PC-3 (cell line): ENCODE data around the gene ADAM17. TPM values are rescaled to one million over a fixed set of nuclear protein-coding genes. Genes with fewer than 3 reads are reported as not detected.

Experiments
- ATAC-seq: fragments of 200-7000 bp; cut with Tn5 transposase; 2 replicates; pipeline ENCODE4 v1.9.1; 2020; ENCODE audit warnings: mild to moderate bottlenecking, moderate library complexity
- BruUV-seq: library from RNA; stranded (reverse); fragments of 400-500 nt; replicated peaks from 2 replicates; lab custom pipeline; 2021; lab: Mats Ljungman, UMichigan
- CTCF ChIA-PET: fragments of 300-600 bp; sonication (Branson Sonifier 250); formaldehyde crosslinking; loops from one replicate; lab custom pipeline; 2022; ENCODE audit warnings: antibody characterized with exemption; lab: Charles Lee
- POLR2A ChIA-PET: fragments of 300-600 bp; sonication (Branson Sonifier 250); formaldehyde crosslinking; loops from one replicate; lab custom pipeline; 2022; ENCODE audit warnings: antibody characterized with exemption; ENCODE audit not compliant: unreplicated experiment; lab: Charles Lee
- DNase-seq: peaks from one replicate; pipeline ENCODE4 v3.0.0-alpha.2; 2015
- H2AFZ ChIP-seq: fragments of 300-600 bp; sonication (generic); 2 replicates; pipeline ENCODE4 v1.6.0; 2016; ENCODE audit warnings: antibody characterized with exemption, low read length
- H3F3A ChIP-seq: fragments of 300-600 bp; sonication (generic); one replicate; pipeline ENCODE4 v1.6.0; 2017; ENCODE audit warnings: antibody characterized with exemption, low read length, control low read depth, mild to moderate bottlenecking; ENCODE audit not compliant: unreplicated experiment
- H3K27ac ChIP-seq: fragments of 300-600 bp; sonication (generic); 2 replicates; pipeline ENCODE4 v1.5.1; 2016; ENCODE audit warnings: mild to moderate bottlenecking, low read length
- H3K27me3 ChIP-seq: fragments of 300-600 bp; sonication (generic); 2 replicates; pipeline ENCODE4 v1.6.1; 2016; ENCODE audit warnings: low read length, mixed read lengths
- H3K36me3 ChIP-seq: fragments of 300-600 bp; sonication (generic); 2 replicates; pipeline ENCODE4 v1.6.1; 2016; ENCODE audit warnings: low read depth, mixed run types, low read length, mixed read lengths
- H3K4me1 ChIP-seq: fragments of 300-600 bp; sonication (generic); 2 replicates; pipeline ENCODE4 v1.5.1; 2016; ENCODE audit warnings: low read length; ENCODE audit not compliant: insufficient read depth
- H3K4me2 ChIP-seq: fragments of 300-600 bp; sonication (generic); 2 replicates; pipeline ENCODE4 v1.6.0; 2016; ENCODE audit warnings: low read length
- H3K4me3 ChIP-seq: fragments of 300-600 bp; sonication (generic); 2 replicates; pipeline ENCODE4 v1.5.1; 2016; ENCODE audit warnings: mild to moderate bottlenecking, low read length, mixed read lengths
- H3K79me2 ChIP-seq: fragments of 300-600 bp; sonication (generic); 2 replicates; pipeline ENCODE4 v1.6.1; 2017; ENCODE audit warnings: low read length, mixed read lengths
- H3K9ac ChIP-seq: fragments of 300-600 bp; sonication (generic); 2 replicates; pipeline ENCODE4 v1.6.0; 2016; ENCODE audit warnings: mild to moderate bottlenecking, low read length
- H3K9me2 ChIP-seq: fragments of 300-600 bp; sonication (generic); replicated peaks from 2 replicates; pipeline ENCODE4 v1.6.1; 2016; ENCODE audit warnings: mixed run types, low read length, mixed read lengths
- H3K9me3 ChIP-seq: fragments of 300-600 bp; sonication (generic); 2 replicates; pipeline ENCODE4 v1.6.1; 2016; ENCODE audit warnings: low read length, mixed read lengths
- H4K20me1 ChIP-seq: fragments of 300-600 bp; sonication (generic); 2 replicates; pipeline ENCODE4 v1.6.1; 2016; ENCODE audit warnings: low read length, mixed read lengths
- EZH2 ChIP-seq: fragments of 300-600 bp; sonication (generic); IDR thresholded peaks from one replicate; pipeline ENCODE4 v1.6.1; 2017; ENCODE audit warnings: antibody characterized with exemption, mild to moderate bottlenecking, low read length; ENCODE audit not compliant: unreplicated experiment
- EZH2phosphoT487 ChIP-seq: fragments of 300-600 bp; sonication (generic); IDR thresholded peaks from 2 replicates; pipeline ENCODE4 v1.6.1; 2018; ENCODE audit warnings: mild to moderate bottlenecking, antibody characterized with exemption, low read length, borderline replicate concordance
- intact Hi-C: fragments of 100-400 bp; cut with micrococcal nuclease; formaldehyde crosslinking; loops from 2 replicates; pipeline ENCODE4 v1.9.0; 2023
- total RNA-seq: library from RNA; depleted of rRNA; stranded (reverse); fragments of >200 nt; gene quantifications from 2 replicates; pipeline ENCODE4 v1.2.3, GENCODE V29; 2014
- TF ChIP-seq, protein P1 (sequence below): fragments of 300-600 bp; sonication (generic); conservative IDR thresholded peaks from 2 replicates; pipeline ENCODE4 v1.5.1; 2017; ENCODE audit warnings: antibody characterized with exemption, low read depth, mild to moderate bottlenecking, low read length

Gene ADAM17
- total RNA-seq, 1 experiment from 2014 or later = 23.0 TPM

DNA sequence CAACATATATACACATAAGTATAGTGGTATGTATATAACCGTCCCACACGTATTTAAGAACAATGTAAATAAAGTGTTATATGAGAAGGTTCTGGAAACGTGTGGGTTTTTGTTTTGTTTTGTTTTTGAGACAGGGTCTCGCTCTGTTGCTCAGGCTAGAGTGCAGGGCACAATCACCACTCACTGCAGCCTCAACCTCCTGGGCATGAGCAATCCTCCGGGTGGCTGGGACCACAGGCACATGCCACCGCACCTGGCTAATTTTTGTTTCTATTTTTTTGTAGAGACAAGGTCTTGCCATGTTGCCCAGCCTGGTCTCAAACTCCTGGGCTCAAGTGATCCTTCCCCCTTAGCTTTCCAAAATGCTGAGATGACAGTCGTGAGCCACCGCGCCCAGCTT, 6.2 kb downstream of the ADAM17 start:
- DNase-seq = no peak
- Histone ChIP-seq H3K79me2 (peaks cover 99% of the 10 kb centered on the region), H3K9ac (no peak overlapping the region), H3F3A (no peaks in the 10 kb centered on the region), H3K9me2 (no peaks in the 10 kb centered on the region), H3K4me3 (no peak overlapping the region), H2AFZ (no peak overlapping the region), H3K36me3 (no peaks in the 10 kb centered on the region), H3K4me2 (no peak overlapping the region), H3K4me1 (peaks cover 25% of the 10 kb centered on the region), H4K20me1 (peaks cover 29% of the 10 kb centered on the region), H3K27me3 (no peaks in the 10 kb centered on the region), H3K27ac (no peak overlapping the region), H3K9me3 (no peaks in the 10 kb centered on the region)
- intact Hi-C loops = no loop called here
- ChIA-PET CTCF (no interaction called here), POLR2A (no interaction called here)
- BruUV-seq = no TSS peak
- TF ChIP-seq EZH2phosphoT487 (no peak), EZH2 (no peak)
- TF ChIP-seq, protein P1, sequence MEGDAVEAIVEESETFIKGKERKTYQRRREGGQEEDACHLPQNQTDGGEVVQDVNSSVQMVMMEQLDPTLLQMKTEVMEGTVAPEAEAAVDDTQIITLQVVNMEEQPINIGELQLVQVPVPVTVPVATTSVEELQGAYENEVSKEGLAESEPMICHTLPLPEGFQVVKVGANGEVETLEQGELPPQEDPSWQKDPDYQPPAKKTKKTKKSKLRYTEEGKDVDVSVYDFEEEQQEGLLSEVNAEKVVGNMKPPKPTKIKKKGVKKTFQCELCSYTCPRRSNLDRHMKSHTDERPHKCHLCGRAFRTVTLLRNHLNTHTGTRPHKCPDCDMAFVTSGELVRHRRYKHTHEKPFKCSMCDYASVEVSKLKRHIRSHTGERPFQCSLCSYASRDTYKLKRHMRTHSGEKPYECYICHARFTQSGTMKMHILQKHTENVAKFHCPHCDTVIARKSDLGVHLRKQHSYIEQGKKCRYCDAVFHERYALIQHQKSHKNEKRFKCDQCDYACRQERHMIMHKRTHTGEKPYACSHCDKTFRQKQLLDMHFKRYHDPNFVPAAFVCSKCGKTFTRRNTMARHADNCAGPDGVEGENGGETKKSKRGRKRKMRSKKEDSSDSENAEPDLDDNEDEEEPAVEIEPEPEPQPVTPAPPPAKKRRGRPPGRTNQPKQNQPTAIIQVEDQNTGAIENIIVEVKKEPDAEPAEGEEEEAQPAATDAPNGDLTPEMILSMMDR = no peak
- ATAC-seq = no peak

DNA sequence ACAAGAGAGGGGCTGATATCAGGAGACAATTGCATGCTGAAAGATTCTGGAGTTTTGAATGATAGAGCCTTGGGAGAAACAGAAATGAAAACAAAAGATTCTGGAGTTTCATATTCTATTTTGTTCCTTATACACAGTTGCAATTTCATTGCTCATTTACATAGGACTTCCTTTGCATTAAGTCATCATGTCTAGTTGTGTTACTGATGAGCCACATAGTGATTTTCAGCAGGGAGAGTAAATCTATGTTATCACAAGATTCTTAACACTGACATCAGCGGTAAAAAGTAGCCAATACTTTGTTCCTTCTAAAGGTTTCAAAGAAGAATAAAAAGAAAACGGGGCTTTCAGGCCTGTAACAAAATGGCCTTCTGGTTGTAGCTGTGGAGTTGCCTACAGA, 7.1 kb downstream of the ADAM17 start:
- Histone ChIP-seq H3K27ac (no peak overlapping the region), H3K9me2 (no peaks in the 10 kb centered on the region), H2AFZ (no peak overlapping the region), H3K27me3 (no peaks in the 10 kb centered on the region), H3K36me3 (no peaks in the 10 kb centered on the region), H3F3A (no peaks in the 10 kb centered on the region), H3K79me2 (peaks cover 99% of the 10 kb centered on the region), H3K4me2 (no peak overlapping the region), H3K4me1 (peaks cover 17% of the 10 kb centered on the region), H3K4me3 (no peak overlapping the region), H3K9me3 (no peaks in the 10 kb centered on the region), H3K9ac (no peak overlapping the region), H4K20me1 (peaks cover 25% of the 10 kb centered on the region)
- intact Hi-C loops = no loop called here
- no peak for DNase-seq
- no TSS peak for BruUV-seq
- ATAC-seq = no peak
- POLR2A ChIA-PET = no interaction called here
- CTCF ChIA-PET = interaction anchor here (0.5 kb wide), 1 partner anchor 94 kb away, joined by 3 read pairs; no protein-coding TSS in a partner anchor
- TF ChIP-seq EZH2phosphoT487 (no peak), EZH2 (no peak)
- TF ChIP-seq, protein P1 = no peak

DNA sequence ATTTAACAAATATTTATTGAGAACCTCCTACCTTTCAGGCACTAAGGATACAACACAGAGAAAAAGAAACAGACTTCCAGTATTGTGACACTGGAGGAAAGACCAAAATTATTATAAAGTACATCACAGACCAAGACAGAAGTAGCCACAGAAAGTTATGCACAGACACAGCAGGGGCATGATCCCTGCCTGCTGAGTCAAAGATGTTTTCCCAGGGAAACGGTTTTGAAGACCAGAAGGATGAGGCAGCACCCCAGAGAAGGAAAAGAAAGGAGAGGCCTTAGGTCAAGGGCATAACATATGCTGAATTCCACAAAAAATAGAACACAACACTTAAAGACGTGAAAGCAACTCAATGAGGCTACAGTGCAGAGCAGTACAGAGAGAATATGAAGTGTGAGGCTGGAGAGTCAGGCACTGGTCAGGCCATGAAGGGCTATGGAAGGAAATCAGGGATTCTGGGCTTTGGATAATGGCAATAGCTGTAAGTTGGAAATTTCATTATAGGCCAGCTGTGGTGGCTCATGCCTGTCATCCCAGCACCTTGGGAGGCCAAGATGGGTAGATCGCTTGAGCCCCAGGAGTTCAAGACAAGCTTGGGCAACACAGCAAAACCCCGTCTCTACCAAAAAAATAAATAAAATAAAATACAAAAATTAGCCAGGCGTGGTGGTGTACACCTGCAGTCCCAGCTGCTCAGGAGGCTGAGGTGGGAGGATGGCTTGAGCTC, 8.2 kb downstream of the ADAM17 start:
- DNase-seq (no peak), ATAC-seq (no peak)
- Histone ChIP-seq H3K9me3 (no peaks in the 10 kb centered on the region), H3K9ac (no peak overlapping the region), H4K20me1 (peaks cover 21% of the 10 kb centered on the region), H3K27ac (no peak overlapping the region), H3F3A (no peaks in the 10 kb centered on the region), H3K4me2 (no peak overlapping the region), H3K9me2 (no peaks in the 10 kb centered on the region), H3K36me3 (no peaks in the 10 kb centered on the region), H3K27me3 (no peaks in the 10 kb centered on the region), H3K4me3 (no peak overlapping the region), H2AFZ (no peak overlapping the region), H3K79me2 (peaks cover 97% of the 10 kb centered on the region), H3K4me1 (peaks cover 8% of the 10 kb centered on the region)
- BruUV-seq = no TSS peak
- no peak for TF ChIP-seq EZH2phosphoT487
- no peak for TF ChIP-seq EZH2
- TF ChIP-seq, protein P1 = no peak
- ChIA-PET CTCF (no interaction called here), POLR2A (interaction anchor here (0.6 kb wide), 1 partner anchor 64 kb away, joined by 3 read pairs; no protein-coding TSS in a partner anchor)
- intact Hi-C loops = no loop called here
